Fibroblast of the conjunctiva (primary cell): ENCODE data around the gene TFAP2A.
A peak's percentile ranks its signal among the peaks of the same experiment; 100 is the strongest.

Experiments
- DNase-seq: peaks from one replicate; pipeline ENCODE4 v3.0.0-alpha.2; 2010; ENCODE audit warnings: low read depth

Gene TFAP2A

DNA sequence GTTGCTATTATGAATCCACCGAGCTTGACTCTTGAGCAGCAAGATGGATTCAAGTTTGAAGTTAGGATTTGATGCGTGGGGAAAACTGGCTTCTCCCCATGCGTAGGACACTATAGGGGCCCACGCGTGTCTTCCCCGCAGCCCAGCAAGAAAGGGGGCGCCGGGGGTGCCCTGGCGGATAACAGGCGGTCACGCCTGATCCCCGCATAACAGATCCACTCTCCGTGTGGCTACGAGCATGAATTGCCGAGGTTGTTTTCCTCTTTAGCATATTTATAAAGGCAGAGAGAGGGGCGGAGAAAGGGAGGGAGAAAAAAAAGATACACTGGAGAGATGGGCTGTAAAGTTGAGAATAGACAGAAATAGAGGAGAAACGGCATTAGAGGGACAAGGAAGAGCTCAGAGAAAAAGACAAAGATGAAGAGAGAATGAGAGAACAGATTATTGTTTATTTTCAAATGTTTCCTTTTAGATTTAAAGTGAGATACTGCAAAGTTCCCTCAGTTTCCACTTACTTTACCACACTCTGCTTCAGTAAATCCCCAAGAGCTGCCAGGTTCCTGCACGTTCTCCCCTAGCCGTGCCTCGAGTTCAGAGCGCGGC, 32.0 kb downstream of the TFAP2A start:
- no peak for DNase-seq

DNA sequence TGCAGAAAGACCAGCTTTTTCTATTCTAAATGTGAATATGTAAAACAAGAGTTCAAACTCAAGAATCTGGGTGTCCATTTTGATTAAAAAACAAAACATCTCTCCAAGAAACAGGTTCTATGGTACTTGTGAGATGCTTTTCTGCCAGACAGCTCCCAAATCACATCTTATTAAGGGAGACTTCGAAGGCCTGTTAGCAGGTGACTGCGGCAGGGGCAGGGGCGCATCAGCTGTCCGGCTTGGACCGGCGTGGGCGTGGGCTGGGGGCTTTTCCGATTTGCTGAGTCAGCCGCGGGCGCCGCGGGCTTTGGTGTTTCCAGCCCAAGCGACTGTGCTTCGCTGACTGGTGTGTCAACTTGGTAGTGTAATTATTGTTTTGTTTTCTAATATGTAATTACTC, 32.6 kb downstream of the TFAP2A start:
- DNase-seq = no peak

DNA sequence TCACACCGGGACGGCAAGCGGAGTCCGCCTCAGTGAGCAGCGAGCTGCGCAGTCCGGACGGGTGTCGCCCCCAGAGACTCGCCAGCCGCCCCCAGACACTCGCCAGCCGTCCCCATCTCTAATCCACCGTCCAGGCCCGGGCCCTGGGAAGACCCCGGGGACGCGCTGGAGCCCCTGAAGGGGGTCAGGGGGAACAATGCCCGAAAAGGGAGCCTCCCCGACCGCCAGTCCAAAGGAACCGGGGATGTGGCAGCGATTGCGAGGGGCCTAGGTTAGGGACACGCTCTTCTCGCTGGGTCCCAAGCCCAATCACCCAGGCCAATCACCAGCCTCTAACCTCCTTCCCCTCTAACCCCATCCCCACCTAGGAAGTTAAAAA, 33.1 kb downstream of the TFAP2A start:
- DNase-seq = no peak

DNA sequence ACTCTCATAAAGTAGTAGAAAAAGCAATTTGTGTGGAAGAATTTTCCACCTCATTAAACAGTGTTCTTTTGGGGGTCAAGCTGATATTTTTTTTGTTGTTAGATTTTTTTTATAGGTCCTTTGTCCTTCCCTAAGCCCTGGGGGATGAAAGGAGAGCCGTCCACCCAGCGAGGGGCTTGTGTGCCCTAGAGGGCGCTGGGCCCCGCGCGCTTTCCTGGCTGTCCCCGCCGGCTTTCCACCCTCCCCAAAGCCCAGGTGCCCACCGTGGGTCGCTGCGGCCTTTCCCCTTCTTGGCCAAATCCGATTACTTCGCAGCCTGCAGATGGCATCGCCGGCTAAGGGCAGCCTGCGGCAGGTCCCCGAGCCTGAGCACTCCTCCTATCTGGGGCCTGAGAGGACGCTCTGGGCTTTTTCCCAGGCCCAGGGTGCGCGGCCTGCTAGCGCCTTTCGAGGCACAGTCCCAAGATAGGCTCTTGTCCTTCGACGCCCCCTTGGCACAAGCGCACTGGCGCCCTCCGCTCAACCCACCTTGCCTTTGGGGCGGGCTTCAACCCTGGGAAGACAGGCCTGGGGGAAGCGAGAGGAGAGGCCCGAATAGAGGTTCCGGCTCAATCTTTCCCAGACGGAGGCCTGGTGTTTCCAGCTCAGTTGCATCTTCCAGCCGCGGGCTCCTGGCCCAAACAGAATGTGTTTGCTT, 33.6 kb downstream of the TFAP2A start:
- no peak for DNase-seq

DNA sequence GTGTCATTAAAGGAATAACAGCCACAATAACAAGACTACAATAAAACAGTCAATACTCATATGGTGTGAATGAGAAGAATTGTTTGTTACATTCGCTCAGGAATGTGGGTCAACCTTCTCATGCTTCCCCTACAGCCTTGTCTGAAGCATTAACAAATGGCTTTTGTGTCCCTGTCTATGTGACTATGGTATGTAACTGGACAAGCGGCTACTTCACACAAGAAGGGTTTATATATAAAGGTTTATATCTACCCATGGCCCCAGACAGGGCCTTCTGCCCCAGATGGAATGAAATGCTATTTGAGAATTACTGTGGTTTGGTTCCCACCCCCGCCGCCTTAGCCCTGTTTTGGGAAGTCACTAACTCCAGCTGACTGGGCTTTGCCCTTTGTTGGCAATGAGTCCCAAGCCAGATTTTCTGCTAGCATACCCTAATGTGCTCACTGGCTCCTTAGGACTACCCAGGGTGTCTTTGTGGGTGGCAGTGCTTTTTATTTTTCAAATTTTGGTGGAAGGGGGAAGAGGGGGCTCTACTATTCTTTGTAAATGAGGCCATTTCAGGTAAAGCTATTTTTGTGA, 39.4 kb downstream of the TFAP2A start:
- no peak for DNase-seq

DNA sequence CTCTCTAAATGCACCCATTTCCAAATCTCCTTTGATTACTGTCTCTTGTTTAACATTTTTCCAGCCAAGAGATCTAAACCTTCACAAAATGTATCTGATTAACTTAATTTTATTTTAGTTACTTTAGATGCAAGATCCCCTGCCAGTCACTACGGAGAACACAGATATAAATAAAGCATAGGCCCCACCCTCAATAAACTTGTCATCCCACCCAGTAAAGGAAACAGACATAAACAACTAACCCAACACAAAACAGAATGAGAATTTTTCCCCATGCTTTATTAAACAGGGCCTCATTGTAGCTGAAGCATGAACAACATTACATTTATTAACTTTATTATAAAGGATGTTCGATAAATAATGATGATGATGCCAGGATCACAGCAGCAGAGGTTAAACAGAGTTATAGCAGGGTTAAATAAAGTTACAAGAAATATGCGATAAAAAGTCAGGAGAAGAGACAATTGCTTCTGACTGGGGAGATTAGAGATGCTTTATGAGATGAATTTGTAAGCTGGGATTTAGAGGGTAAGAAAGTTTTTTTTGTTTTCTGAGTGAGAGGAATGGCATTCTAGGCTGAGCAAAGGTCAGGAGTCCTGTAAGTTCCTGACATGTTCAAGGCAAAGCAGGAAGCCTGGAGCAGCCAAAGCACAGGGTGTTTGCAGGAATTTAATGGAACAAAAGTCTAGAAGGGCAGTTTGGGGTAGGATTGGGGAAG, 41.1 kb downstream of the TFAP2A start:
- DNase-seq = no peak

DNA sequence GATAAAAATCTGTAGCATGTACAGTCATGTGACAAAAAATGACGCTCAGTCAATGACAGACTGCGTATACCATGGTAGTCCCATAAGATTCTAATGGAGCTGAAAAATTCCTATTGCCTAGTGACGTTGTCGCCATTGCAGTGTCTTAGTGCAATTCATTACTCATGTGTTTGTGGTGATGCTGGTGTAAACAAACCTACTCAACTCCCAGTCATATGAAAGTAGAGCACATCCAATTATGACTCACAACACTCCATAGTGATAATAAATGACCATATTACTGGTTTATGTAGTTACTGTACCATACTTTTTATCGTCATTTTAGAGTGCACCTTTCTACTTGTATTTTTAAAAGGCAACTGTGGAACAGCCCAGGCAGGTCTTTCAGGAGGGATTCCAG, 45.0 kb downstream of the TFAP2A start:
- peak; percentile 5 for DNase-seq

DNA sequence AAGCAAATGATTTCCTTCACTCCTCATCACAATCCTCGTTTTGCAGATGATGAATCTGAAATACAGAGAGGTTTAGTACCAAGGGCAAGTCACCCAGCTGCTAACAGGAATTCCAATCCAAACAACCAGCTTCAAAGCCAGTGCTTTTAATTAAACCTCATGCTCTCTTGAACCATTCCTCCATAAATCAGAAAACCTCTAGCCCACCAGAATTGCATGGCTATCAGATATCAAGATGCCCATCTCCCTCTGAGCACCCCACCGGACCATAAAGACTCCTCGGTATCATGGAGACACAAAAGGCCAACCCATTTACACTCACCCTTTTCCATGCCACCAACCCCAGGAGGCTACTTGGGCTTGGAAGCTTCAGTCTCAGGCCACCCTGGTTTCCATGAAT, 46.0 kb downstream of the TFAP2A start:
- DNase-seq = no peak

DNA sequence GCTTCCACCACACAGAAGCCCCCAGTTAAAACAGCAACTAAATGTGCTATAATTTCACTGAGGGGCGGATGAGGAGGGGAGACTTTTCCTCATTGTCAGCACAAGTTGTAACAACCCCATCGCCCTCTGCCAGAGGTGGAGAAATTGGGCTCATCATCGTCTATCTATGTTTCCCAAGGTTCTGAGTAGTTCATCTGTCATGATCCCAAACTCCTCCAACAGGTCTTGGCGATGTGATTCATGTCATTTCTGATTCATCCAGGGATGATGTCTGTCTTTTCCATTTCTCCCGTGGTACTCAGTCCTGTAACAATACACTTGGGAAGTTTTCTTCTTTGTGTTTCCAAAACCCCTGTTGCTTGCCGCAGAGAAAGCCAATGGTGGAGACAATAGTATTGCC, 51.0 kb downstream of the TFAP2A start:
- no peak for DNase-seq

DNA sequence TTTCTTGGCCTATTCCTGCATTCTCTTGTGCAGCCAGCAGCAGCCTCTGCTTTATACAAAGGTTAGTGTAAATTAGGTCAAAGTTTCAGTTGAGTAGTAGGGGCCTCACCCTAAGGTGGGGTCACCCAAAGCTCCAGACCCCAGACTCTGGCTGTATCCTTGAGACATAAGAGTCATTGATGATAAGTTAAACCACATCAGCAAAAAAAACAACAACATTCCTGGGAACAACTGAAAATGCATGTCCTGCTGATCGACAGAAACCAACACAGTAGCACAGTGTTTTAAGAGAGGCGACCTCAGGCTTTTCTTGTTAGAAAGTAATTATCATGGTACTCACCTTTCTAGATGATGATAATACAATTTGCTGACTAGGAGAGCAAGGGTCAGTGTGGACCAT, 52.6 kb downstream of the TFAP2A start:
- no peak for DNase-seq

DNA sequence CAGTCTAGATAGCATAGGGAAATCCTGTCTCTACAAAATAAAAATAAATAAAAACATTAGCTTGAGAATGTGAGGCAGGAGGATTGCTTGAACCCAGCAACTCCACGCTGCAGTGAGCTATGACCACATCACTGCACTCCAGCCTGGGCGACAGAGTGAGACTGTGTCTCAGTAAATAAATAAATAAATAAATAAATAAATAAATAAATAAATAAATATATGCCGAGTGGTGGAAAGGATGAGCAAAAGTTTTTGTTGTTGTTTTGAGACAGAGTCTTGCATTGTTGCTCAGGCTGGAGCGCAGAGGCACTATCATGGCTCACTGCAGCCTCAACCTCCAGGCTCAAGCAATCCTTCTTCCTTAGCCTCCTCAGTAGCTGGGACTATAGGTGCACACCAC, 53.4 kb downstream of the TFAP2A start:
- DNase-seq = no peak

DNA sequence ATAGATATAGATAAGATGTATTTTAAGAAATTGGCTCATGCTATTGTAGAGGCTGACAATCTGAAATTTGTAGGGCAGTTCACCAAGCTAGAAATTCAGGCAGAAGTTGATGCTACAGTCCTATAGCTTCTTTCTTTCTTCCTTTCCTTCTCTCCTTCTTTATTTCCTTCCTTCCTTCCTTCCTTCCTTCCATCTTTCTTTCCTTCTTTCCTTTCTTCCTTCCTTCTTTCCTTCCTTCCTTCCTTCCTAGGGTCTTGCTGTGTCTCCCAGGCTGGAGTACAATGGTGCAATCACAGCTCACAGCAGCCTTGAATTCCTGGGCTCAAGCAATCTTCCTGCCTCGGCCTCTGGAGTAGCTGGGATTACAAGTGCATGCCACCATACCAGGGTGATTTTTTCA, 55.3 kb downstream of the TFAP2A start:
- DNase-seq = no peak

DNA sequence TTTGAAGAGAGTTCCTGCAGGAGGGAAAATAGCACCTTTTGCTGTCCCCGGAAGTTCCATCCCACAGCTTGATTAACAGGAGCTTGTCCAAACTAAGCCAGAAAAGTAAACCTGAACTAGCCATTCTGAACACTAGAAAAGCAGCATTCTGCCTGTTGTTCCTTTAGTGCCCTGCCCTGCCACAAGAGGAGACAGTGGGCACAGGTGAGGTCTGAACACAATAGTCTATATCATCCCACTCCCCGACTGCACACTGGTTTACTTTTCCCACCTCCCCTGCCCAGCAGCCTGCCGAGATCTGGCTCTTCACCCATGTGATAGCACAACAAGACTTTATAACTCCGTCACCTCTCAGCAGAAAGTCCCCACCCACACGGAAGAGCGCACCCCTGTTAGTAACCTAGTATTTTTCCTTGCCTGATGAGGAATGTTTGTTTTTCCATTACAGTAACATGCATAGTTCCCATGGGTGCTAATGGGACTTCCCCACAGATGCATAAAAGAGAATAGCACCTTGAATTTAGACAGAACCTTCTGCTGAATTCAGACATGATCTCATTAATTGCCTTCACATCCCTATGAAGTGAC, 59.7 kb downstream of the TFAP2A start:
- DNase-seq = no peak

DNA sequence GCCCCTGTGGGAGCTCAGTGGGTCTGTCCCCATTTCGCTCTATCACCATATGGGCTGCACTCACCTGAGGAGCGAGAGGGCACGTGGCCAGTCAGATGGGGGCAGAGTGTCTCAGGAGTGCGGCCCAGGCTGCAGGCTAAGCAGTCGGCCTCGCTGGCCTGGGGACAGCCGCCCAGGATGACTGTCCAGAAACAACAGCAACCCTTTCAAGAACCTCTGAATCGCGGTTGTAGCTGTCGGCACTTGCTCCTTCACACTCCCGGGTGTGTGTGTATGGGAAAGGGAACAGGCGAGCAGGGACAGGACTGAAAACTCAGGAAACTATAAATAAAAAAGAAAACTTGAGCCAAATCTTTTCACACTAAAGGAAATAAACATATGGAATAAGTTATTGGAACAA, 63.1 kb downstream of the TFAP2A start:
- DNase-seq = no peak

DNA sequence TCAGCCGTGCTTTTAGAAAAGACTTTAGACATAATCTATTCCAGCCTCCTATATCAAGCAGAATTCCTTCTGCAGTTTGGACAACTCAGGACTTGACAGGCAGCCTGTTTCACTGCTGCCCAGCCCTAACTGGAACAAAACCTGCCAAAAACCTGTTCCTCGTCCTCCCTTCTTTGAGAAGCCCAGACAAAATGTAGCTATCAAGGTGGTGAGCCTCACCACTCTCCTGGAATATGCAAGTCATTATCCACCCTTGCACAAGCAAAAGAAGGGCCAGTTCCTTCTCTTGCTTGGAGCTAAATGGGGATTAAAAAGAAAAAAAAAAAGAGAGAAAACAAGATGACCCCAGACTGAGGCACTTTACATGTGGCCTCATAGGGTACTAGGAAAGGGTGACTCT, 64.2 kb downstream of the TFAP2A start:
- DNase-seq = no peak

DNA sequence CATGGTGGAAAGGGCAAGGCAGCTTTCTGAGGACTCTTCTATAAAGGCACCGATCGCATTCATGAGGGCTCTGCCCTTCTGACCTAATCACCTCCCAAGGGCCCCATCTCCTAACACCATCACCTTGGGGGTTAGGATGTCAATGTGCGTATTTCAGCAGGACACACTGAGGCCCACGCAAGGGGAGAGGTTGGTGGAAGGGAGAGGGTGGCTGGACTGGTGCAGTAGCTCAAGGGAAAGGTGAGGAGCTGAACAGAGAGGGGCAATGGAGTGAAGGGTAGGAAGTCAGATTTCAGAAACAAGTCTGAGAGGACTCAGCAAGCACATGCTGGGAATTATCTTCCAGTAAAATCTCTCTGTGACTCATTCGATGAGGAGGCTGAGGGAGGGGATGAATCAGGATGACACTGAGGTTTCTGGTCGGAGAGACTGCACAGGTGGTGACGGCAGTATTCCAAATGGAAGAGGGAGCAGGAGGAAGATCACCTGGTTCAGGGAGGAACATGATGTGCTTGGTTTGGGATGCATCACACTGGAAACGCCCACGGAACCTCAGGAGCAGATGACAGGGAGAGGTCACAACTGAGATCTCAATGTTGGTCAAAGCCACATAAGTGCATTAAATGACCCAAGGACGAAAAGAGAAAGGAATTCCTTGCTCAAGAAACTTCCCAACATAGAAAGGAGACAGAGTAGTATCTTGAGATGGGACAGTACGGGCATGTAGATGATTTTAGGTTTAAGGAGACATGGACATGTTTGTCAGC, 67.1 kb downstream of the TFAP2A start:
- DNase-seq = no peak
